GM12878 (cell line): Measurements from ENCODE around the gene PRCD. TPM values are rescaled to one million over a fixed set of nuclear protein-coding genes. Genes with fewer than 3 reads are reported as not detected.

ENCODE experiments used
- ATAC-seq: fragments of 200-7000 bp; cut with Tn5 transposase; 3 replicates; pipeline ENCODE4 v1.9.1; 2020; ENCODE audit warnings: mild to moderate bottlenecking, moderate library complexity
- BruUV-seq: library from RNA; stranded (reverse); fragments of 400-500 nt; replicated peaks from 2 replicates; lab custom pipeline; 2021; lab: Mats Ljungman, UMichigan
- CTCF ChIA-PET: fragments of 300-600 bp; sonication (Branson Sonifier 250); formaldehyde crosslinking; extraction: SDS; loops from one replicate; lab custom pipeline; 2021; ENCODE audit warnings: inconsistent platforms; lab: Yijun Ruan, JAX
- POLR2A ChIA-PET: fragments of 350-600 bp; formaldehyde crosslinking; extraction: SDS; loops from one replicate; lab custom pipeline; 2021; ENCODE audit warnings: inconsistent platforms; lab: Charles Lee
- RAD21 ChIA-PET: fragments of 300-600 bp; sonication (Branson Sonifier 250); formaldehyde crosslinking; loops from one replicate; lab custom pipeline; 2023; ENCODE audit warnings: antibody characterized with exemption; ENCODE audit not compliant: unreplicated experiment; lab: Charles Lee
- SMC1A ChIA-PET: fragments of 300-600 bp; sonication (Branson Sonifier 250); formaldehyde crosslinking; loops from one replicate; lab custom pipeline; 2023; ENCODE audit not compliant: unreplicated experiment, uncharacterized antibody; lab: Charles Lee
- DNase-seq: peaks from one replicate; pipeline ENCODE4 v3.0.0-alpha.2; 2011; ENCODE audit warnings: low read depth, low spot score
- FAIRE-seq: peaks from 3 replicates; lab custom pipeline; 2011; peaks lifted over from hg19 to GRCh38; lab: Jason Lieb, UNC
- H2AFZ ChIP-seq: 2 replicates; pipeline ENCODE4 v1.6.0; 2011; ENCODE audit warnings: low read depth, low read length, control low read depth; ENCODE audit not compliant: control insufficient read depth
- H3K27ac ChIP-seq: 2 replicates; pipeline ENCODE4 v1.5.1; 2011; ENCODE audit warnings: control low read depth; ENCODE audit not compliant: control insufficient read depth, insufficient read depth
- H3K27me3 ChIP-seq, 2 experiments: replicated peaks in 1 of 2; 2 replicates each; pipeline versions ENCODE4 v1.6.0 to v1.6.1; 2011; ENCODE audit warnings: low read length in 1 of 2; ENCODE audit not compliant: control insufficient read depth in 2 of 2, insufficient read depth in 2 of 2
- H3K36me3 ChIP-seq, 2 experiments: 2 replicates each; pipeline ENCODE4 v1.5.1; 2011; ENCODE audit warnings: low read length in 1 of 2; ENCODE audit not compliant: control insufficient read depth in 2 of 2, insufficient read depth in 2 of 2
- H3K4me1 ChIP-seq: 2 replicates; pipeline ENCODE4 v1.6.1; 2011; ENCODE audit warnings: mild to moderate bottlenecking, low read length, moderate library complexity, mixed read lengths; ENCODE audit not compliant: control insufficient read depth, insufficient read depth
- H3K4me2 ChIP-seq: 2 replicates; pipeline ENCODE4 v1.6.0; 2011; ENCODE audit warnings: control low read depth; ENCODE audit not compliant: control insufficient read depth, insufficient read depth
- H3K4me3 ChIP-seq: fragments of 200-600 bp; sonication (generic); 2 replicates; pipeline ENCODE4 v1.5.1; 2016
- H3K79me2 ChIP-seq: 2 replicates; pipeline ENCODE4 v1.6.0; 2011; ENCODE audit warnings: low read length; ENCODE audit not compliant: control insufficient read depth, insufficient read depth
- H3K9ac ChIP-seq: 2 replicates; pipeline ENCODE4 v1.8.0; 2011; ENCODE audit warnings: low read length, control low read depth, mixed read lengths; ENCODE audit not compliant: control insufficient read depth, insufficient read depth
- H3K9me3 ChIP-seq: replicated peaks from 3 replicates; pipeline ENCODE4 v1.5.1; 2011; ENCODE audit warnings: mild to moderate bottlenecking, low read length; ENCODE audit not compliant: control insufficient read depth, insufficient read depth
- H4K20me1 ChIP-seq: 2 replicates; pipeline ENCODE4 v1.6.0; 2011; ENCODE audit not compliant: control insufficient read depth, insufficient read depth
- CREM ChIP-seq: IDR thresholded peaks from 2 replicates; pipeline ENCODE4 v1.6.1; 2014; ENCODE audit warnings: antibody characterized with exemption, low read depth
- EGR1 ChIP-seq, 2 experiments: IDR thresholded peaks; 1 replicate in 1 of 2; 2 replicates in 1 of 2; pipeline ENCODE4 v1.6.1; 2011 to 2012; ENCODE audit warnings: low read depth in 2 of 2, low read length in 2 of 2, borderline replicate concordance in 1 of 2, mild to moderate bottlenecking in 1 of 2, moderate library complexity in 1 of 2
- GABPA ChIP-seq: IDR thresholded peaks from 2 replicates; pipeline ENCODE4 v1.6.1; 2014; ENCODE audit warnings: antibody characterized with exemption, low read depth, mild to moderate bottlenecking, inconsistent platforms
- IKZF1 ChIP-seq: fragments of 450-650 bp; conservative IDR thresholded peaks from 2 replicates; pipeline ENCODE4 v1.6.1; 2017; ENCODE audit warnings: antibody characterized with exemption, mild to moderate bottlenecking
- JUND ChIP-seq: IDR thresholded peaks from 2 replicates; pipeline ENCODE4 v1.6.1; 2012; ENCODE audit warnings: low read depth, mild to moderate bottlenecking, low read length, improper control_type of control experiment, moderate library complexity
- MYB ChIP-seq: fragments of 150-350 bp; IDR thresholded peaks from 2 replicates; pipeline ENCODE4 v1.6.1; 2014; ENCODE audit warnings: mild to moderate bottlenecking, low read depth, low read length, borderline replicate concordance
- MYC ChIP-seq: IDR thresholded peaks from 2 replicates; pipeline ENCODE4 v1.6.1; 2011; ENCODE audit warnings: mild to moderate bottlenecking, low read length, moderate library complexity, inconsistent platforms; ENCODE audit not compliant: insufficient read depth, insufficient replicate concordance, insufficient read length, severe bottlenecking
- NR2F1 ChIP-seq: fragments of 450-650 bp; conservative IDR thresholded peaks from 2 replicates; pipeline ENCODE4 v1.6.1; 2017; ENCODE audit warnings: mild to moderate bottlenecking
- RB1 ChIP-seq: fragments of 450-650 bp; formaldehyde crosslinking; IDR thresholded peaks from 2 replicates; pipeline ENCODE4 v1.6.1; 2017; ENCODE audit warnings: mild to moderate bottlenecking, borderline replicate concordance
- RELA ChIP-seq: fragments of 450-650 bp; IDR thresholded peaks from 2 replicates; pipeline ENCODE4 v1.8.0; 2014; ENCODE audit warnings: borderline replicate concordance; ENCODE audit not compliant: partially characterized antibody
- ZNF207 ChIP-seq: fragments of 450-650 bp; IDR thresholded peaks from 2 replicates; pipeline ENCODE4 v1.6.1; 2014; ENCODE audit warnings: antibody characterized with exemption, mild to moderate bottlenecking, borderline replicate concordance
- ZSCAN29 ChIP-seq: fragments of 450-650 bp; IDR thresholded peaks from 2 replicates; pipeline ENCODE4 v1.6.1; 2017; ENCODE audit warnings: mild to moderate bottlenecking, moderate library complexity
- WGBS: methylation state at CpG from one replicate; pipeline ENCODE4 v1.1.6; 2016; ENCODE audit warnings: low lambda C conversion rate; ENCODE audit not compliant: insufficient replicate concordance, insufficient coverage; ENCODE audit errors: missing lambda C conversion rate; 5-methylcytosine and 5-hydroxymethylcytosine counted together
- in situ Hi-C: fragments of 300-500 bp; cut with MboI; formaldehyde crosslinking; loops from 9 replicates; pipeline ENCODE4 v1.14.3; 2018; ENCODE audit warnings: mixed read lengths
- intact Hi-C: fragments of 100-400 bp; cut with micrococcal nuclease; formaldehyde crosslinking; loops from one replicate; pipeline ENCODE4 v1.14.2; 2022; ENCODE audit not compliant: unreplicated experiment
- polyA plus RNA-seq, 11 experiments: library from polyadenylated mRNA; depleted of rRNA in 4 of 11; unstranded in 6 of 11; stranded (reverse) in 5 of 11; fragments of >200 nt; fragmentation: Nextera tagmentation in 4 of 11; fragmentation: Illumina TruSeq in 1 of 11; extraction: Ambion mirVana in 4 of 11; extraction: Trizol in 1 of 11; gene quantifications; 1 replicate in 1 of 11; 2 replicates in 10 of 11; pipeline versions ENCODE4 v1.2.1 to v1.2.3, GENCODE V29; 2011 to 2016; ENCODE audit warnings: inconsistent platforms in 2 of 11, missing spikeins in 2 of 11, low read depth in 1 of 11
- total RNA-seq, 4 experiments: library from RNA; depleted of rRNA in 3 of 4; stranded (reverse); fragments of >200 nt in 3 of 4; fragmentation: Illumina TruSeq in 1 of 4; extraction: Trizol in 1 of 4; gene quantifications; 2 replicates each; pipeline versions ENCODE4 v1.2.1 to v1.2.3, GENCODE V29; 2013 to 2021
- TF ChIP-seq, protein P1 (sequence below): fragments of 150-350 bp; IDR thresholded peaks from 2 replicates; pipeline ENCODE4 v1.6.1; 2016; ENCODE audit warnings: low read depth, low read length
- TF ChIP-seq, protein P2 (sequence below): fragments of 450-650 bp; IDR thresholded peaks from 2 replicates; pipeline ENCODE4 v1.6.1; 2016; ENCODE audit warnings: mild to moderate bottlenecking, moderate library complexity, borderline replicate concordance

PRCD gene
- total and polyA plus RNA-seq, 10 of the 15 experiments (the other 5 are each of a cell fraction or from before 2014, with no cell fraction given): 0.18 to 0.95 (median 0.34) TPM; not detected in 4

- no peak for TF ChIP-seq JUND
- no peak for TF ChIP-seq RB1
- no peak for TF ChIP-seq ZSCAN29
These were observed 33.3 kb downstream of the PRCD start (continued) for GRCh38 chr17:76573096-76573495.

GRCh38 chr17:76574166-76574565, 34.3 kb downstream of the PRCD start:
- Histone ChIP-seq H2AFZ (no peak overlapping the region), H3K9me3 (no peaks in the 10 kb centered on the region), H3K4me2 (no peak overlapping the region), H3K4me3 (no peak overlapping the region), H3K9ac (no peak overlapping the region), H3K27ac (no peak overlapping the region), H4K20me1 (no peaks in the 10 kb centered on the region), H3K4me1 (peaks cover 2% of the 10 kb centered on the region; the same call in 1 of the 2 replicates), H3K79me2 (no peaks in the 10 kb centered on the region), H3K27me3 (no peaks in the 10 kb centered on the region), H3K36me3 (no peaks in the 10 kb centered on the region)
- in situ Hi-C loops: no loop called here
- WGBS: 84% methylated on average over 11 of the region's 11 CpGs
- no peak for FAIRE-seq
- SMC1A ChIA-PET: no interaction called here
- intact Hi-C loops: no loop called here
- POLR2A ChIA-PET: no interaction called here
- BruUV-seq: no TSS peak
- CTCF ChIA-PET: interaction anchor here (2.1 kb wide), 1 partner anchor 16 kb away, joined by 5 read pairs; no protein-coding TSS in a partner anchor
- RAD21 ChIA-PET: no interaction called here
- DNase-seq: no peak
- ATAC-seq: no peak
- no peak for TF ChIP-seq GABPA
- TF ChIP-seq RELA: no peak
- no peak for TF ChIP-seq NR2F1
- TF ChIP-seq, protein P1, sequence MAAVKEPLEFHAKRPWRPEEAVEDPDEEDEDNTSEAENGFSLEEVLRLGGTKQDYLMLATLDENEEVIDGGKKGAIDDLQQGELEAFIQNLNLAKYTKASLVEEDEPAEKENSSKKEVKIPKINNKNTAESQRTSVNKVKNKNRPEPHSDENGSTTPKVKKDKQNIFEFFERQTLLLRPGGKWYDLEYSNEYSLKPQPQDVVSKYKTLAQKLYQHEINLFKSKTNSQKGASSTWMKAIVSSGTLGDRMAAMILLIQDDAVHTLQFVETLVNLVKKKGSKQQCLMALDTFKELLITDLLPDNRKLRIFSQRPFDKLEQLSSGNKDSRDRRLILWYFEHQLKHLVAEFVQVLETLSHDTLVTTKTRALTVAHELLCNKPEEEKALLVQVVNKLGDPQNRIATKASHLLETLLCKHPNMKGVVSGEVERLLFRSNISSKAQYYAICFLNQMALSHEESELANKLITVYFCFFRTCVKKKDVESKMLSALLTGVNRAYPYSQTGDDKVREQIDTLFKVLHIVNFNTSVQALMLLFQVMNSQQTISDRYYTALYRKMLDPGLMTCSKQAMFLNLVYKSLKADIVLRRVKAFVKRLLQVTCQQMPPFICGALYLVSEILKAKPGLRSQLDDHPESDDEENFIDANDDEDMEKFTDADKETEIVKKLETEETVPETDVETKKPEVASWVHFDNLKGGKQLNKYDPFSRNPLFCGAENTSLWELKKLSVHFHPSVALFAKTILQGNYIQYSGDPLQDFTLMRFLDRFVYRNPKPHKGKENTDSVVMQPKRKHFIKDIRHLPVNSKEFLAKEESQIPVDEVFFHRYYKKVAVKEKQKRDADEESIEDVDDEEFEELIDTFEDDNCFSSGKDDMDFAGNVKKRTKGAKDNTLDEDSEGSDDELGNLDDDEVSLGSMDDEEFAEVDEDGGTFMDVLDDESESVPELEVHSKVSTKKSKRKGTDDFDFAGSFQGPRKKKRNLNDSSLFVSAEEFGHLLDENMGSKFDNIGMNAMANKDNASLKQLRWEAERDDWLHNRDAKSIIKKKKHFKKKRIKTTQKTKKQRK: no peak
- no peak for TF ChIP-seq IKZF1
- no peak for TF ChIP-seq MYB
- no peak for TF ChIP-seq EGR1 (IDR thresholded peaks at IDR 0.05; ENCODE audit: borderline replicate concordance in 1 of 2, low read depth in 2 of 2, low read length in 2 of 2)
- no peak for TF ChIP-seq MYC
- no peak for TF ChIP-seq ZNF207
- no peak for TF ChIP-seq CREM
- TF ChIP-seq, protein P2, sequence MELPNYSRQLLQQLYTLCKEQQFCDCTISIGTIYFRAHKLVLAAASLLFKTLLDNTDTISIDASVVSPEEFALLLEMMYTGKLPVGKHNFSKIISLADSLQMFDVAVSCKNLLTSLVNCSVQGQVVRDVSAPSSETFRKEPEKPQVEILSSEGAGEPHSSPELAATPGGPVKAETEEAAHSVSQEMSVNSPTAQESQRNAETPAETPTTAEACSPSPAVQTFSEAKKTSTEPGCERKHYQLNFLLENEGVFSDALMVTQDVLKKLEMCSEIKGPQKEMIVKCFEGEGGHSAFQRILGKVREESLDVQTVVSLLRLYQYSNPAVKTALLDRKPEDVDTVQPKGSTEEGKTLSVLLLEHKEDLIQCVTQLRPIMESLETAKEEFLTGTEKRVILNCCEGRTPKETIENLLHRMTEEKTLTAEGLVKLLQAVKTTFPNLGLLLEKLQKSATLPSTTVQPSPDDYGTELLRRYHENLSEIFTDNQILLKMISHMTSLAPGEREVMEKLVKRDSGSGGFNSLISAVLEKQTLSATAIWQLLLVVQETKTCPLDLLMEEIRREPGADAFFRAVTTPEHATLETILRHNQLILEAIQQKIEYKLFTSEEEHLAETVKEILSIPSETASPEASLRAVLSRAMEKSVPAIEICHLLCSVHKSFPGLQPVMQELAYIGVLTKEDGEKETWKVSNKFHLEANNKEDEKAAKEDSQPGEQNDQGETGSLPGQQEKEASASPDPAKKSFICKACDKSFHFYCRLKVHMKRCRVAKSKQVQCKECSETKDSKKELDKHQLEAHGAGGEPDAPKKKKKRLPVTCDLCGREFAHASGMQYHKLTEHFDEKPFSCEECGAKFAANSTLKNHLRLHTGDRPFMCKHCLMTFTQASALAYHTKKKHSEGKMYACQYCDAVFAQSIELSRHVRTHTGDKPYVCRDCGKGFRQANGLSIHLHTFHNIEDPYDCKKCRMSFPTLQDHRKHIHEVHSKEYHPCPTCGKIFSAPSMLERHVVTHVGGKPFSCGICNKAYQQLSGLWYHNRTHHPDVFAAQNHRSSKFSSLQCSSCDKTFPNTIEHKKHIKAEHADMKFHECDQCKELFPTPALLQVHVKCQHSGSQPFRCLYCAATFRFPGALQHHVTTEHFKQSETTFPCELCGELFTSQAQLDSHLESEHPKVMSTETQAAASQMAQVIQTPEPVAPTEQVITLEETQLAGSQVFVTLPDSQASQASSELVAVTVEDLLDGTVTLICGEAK: no peak
